HEK293 (cell line): ENCODE results near the gene EML3.

Source experiments
- CTCF ChIA-PET: fragments of 350-600 bp; formaldehyde crosslinking; extraction: SDS; loops from one replicate; lab custom pipeline; 2021; ENCODE audit warnings: antibody characterized with exemption; lab: Yijun Ruan, JAX
- POLR2A ChIA-PET: fragments of 300-600 bp; formaldehyde crosslinking; extraction: SDS; loops from one replicate; lab custom pipeline; 2020; ENCODE audit warnings: antibody characterized with exemption, inconsistent platforms; lab: Yijun Ruan, JAX
- H3K27ac ChIP-seq: fragments of 200-500 bp; sonication (Bioruptor generic); 2 replicates; pipeline ENCODE4 v1.5.1; 2014; ENCODE audit warnings: low read depth, low read length, control low read depth, inconsistent platforms; ENCODE audit errors: extremely low read depth
- H3K36me3 ChIP-seq, 2 experiments: fragments of 200-500 bp in 1 of 2; sonication (Bioruptor generic) in 1 of 2; 1 replicate in 1 of 2; 2 replicates in 1 of 2; pipeline ENCODE4 v1.5.1; 2014 to 2017; ENCODE audit warnings: inconsistent platforms in 2 of 2, low read length in 2 of 2; ENCODE audit not compliant: control insufficient read depth in 2 of 2, insufficient read depth in 1 of 2
- H3K4me1 ChIP-seq: fragments of 200-500 bp; sonication (Bioruptor generic); 2 replicates; pipeline ENCODE4 v1.5.1; 2014; ENCODE audit warnings: mild to moderate bottlenecking, low read length, inconsistent platforms; ENCODE audit not compliant: control insufficient read depth, insufficient read depth
- H3K4me3 ChIP-seq: 2 replicates; pipeline ENCODE4 v1.5.1; 2011; ENCODE audit warnings: low read depth, mild to moderate bottlenecking, control low read depth, low read length, moderate library complexity
- H3K9me3 ChIP-seq: fragments of 200-500 bp; sonication (Bioruptor generic); 2 replicates; pipeline ENCODE4 v1.5.1; 2014; ENCODE audit warnings: low read depth, low read length, inconsistent platforms; ENCODE audit not compliant: control insufficient read depth, insufficient read depth
- EGR2 ChIP-seq: fragments of 450-650 bp; formaldehyde crosslinking; IDR thresholded peaks from 2 replicates; pipeline ENCODE4 v1.5.1; 2016; ENCODE audit warnings: low read depth, missing biosample characterization, missing genetic modification characterization
- GLIS2 ChIP-seq: fragments of 450-650 bp; formaldehyde crosslinking; IDR thresholded peaks from 2 replicates; pipeline ENCODE4 v1.5.1; 2016; ENCODE audit warnings: missing biosample characterization, missing genetic modification characterization
- KLF10 ChIP-seq: fragments of 450-650 bp; IDR thresholded peaks from 2 replicates; pipeline ENCODE4 v1.5.1; 2018; ENCODE audit warnings: missing biosample characterization, mild to moderate bottlenecking, missing genetic modification characterization
- KLF9 ChIP-seq: fragments of 450-650 bp; formaldehyde crosslinking; IDR thresholded peaks from 2 replicates; pipeline ENCODE4 v1.5.1; 2016; ENCODE audit warnings: missing biosample characterization, missing genetic modification characterization, low read depth
- PRDM10 ChIP-seq: fragments of 450-650 bp; formaldehyde crosslinking; IDR thresholded peaks from 2 replicates; pipeline ENCODE4 v1.5.1; 2016; ENCODE audit warnings: missing biosample characterization, missing genetic modification characterization
- SCRT2 ChIP-seq: fragments of 450-650 bp; formaldehyde crosslinking; IDR thresholded peaks from 2 replicates; pipeline ENCODE4 v1.5.1; 2016; ENCODE audit warnings: missing biosample characterization, missing genetic modification characterization
- SP3 ChIP-seq: fragments of 450-650 bp; formaldehyde crosslinking; IDR thresholded peaks from 2 replicates; pipeline ENCODE4 v1.5.1; 2016; ENCODE audit warnings: missing biosample characterization, missing genetic modification characterization
- SP7 ChIP-seq: fragments of 450-650 bp; formaldehyde crosslinking; IDR thresholded peaks from 2 replicates; pipeline ENCODE4 v1.5.1; 2016; ENCODE audit warnings: missing biosample characterization, missing genetic modification characterization
- YY1 ChIP-seq: fragments of 450-650 bp; formaldehyde crosslinking; IDR thresholded peaks from 2 replicates; pipeline ENCODE4 v1.5.1; 2018; ENCODE audit warnings: missing biosample characterization, missing genetic modification characterization
- YY2 ChIP-seq: fragments of 450-650 bp; formaldehyde crosslinking; IDR thresholded peaks from 2 replicates; pipeline ENCODE4 v1.5.1; 2016; ENCODE audit warnings: missing biosample characterization, missing genetic modification characterization
- ZBTB26 ChIP-seq: fragments of 450-650 bp; formaldehyde crosslinking; optimal IDR thresholded peaks from 2 replicates; pipeline ENCODE3; 2016; ENCODE audit warnings: missing biosample characterization, mild to moderate bottlenecking, missing genetic modification characterization
- ZBTB7A ChIP-seq: fragments of 450-650 bp; formaldehyde crosslinking; IDR thresholded peaks from 2 replicates; pipeline ENCODE4 v1.5.1; 2016; ENCODE audit warnings: low read depth, missing biosample characterization, missing genetic modification characterization
- ZFHX2 ChIP-seq: fragments of 450-650 bp; formaldehyde crosslinking; conservative IDR thresholded peaks from 2 replicates; pipeline ENCODE4 v1.5.1; 2016; ENCODE audit warnings: missing biosample characterization, missing genetic modification characterization
- ZNF10 ChIP-seq: fragments of 450-650 bp; formaldehyde crosslinking; IDR thresholded peaks from 2 replicates; pipeline ENCODE4 v1.5.1; 2017; ENCODE audit warnings: missing biosample characterization, missing genetic modification characterization
- ZNF112 ChIP-seq: fragments of 450-650 bp; formaldehyde crosslinking; IDR thresholded peaks from 2 replicates; pipeline ENCODE4 v1.5.0; 2017; ENCODE audit warnings: missing biosample characterization, missing genetic modification characterization
- ZNF133 ChIP-seq: fragments of 450-650 bp; formaldehyde crosslinking; IDR thresholded peaks from 2 replicates; pipeline ENCODE4 v1.5.1; 2016; ENCODE audit warnings: missing biosample characterization, missing genetic modification characterization
- ZNF16 ChIP-seq: fragments of 450-650 bp; formaldehyde crosslinking; IDR thresholded peaks from 2 replicates; pipeline ENCODE4 v1.5.1; 2016; ENCODE audit warnings: low read depth, missing biosample characterization, missing genetic modification characterization
- ZNF280D ChIP-seq: fragments of 450-650 bp; formaldehyde crosslinking; IDR thresholded peaks from 2 replicates; pipeline ENCODE4 v1.5.1; 2016; ENCODE audit warnings: missing biosample characterization, missing genetic modification characterization
- ZNF394 ChIP-seq: fragments of 450-650 bp; formaldehyde crosslinking; IDR thresholded peaks from 2 replicates; pipeline ENCODE4 v1.5.1; 2016; ENCODE audit warnings: missing biosample characterization, missing genetic modification characterization, mild to moderate bottlenecking, moderate library complexity, borderline replicate concordance
- ZNF449 ChIP-seq: fragments of 450-650 bp; formaldehyde crosslinking; IDR thresholded peaks from 2 replicates; pipeline ENCODE4 v1.5.1; 2017; ENCODE audit warnings: missing biosample characterization, mild to moderate bottlenecking, missing genetic modification characterization, moderate library complexity
- ZNF580 ChIP-seq: fragments of 450-650 bp; formaldehyde crosslinking; IDR thresholded peaks from 2 replicates; pipeline ENCODE4 v1.5.1; 2016; ENCODE audit warnings: missing biosample characterization, missing genetic modification characterization
- ZNF600 ChIP-seq: fragments of 450-650 bp; formaldehyde crosslinking; IDR thresholded peaks from 2 replicates; pipeline ENCODE4 v1.5.1; 2016; ENCODE audit warnings: missing biosample characterization, missing genetic modification characterization
- ZNF626 ChIP-seq: fragments of 450-650 bp; sonication (Bioruptor Pico); formaldehyde crosslinking; IDR thresholded peaks from 2 replicates; pipeline ENCODE4 v1.5.1; 2018; ENCODE audit warnings: missing biosample characterization, missing genetic modification characterization, inconsistent platforms
- ZNF76 ChIP-seq: fragments of 450-650 bp; formaldehyde crosslinking; IDR thresholded peaks from 2 replicates; pipeline ENCODE4; 2016; ENCODE audit warnings: low read depth, missing biosample characterization, missing genetic modification characterization, borderline replicate concordance
- ZSCAN30 ChIP-seq: fragments of 450-650 bp; IDR thresholded peaks from 2 replicates; pipeline ENCODE4 v1.5.1; 2018; ENCODE audit warnings: missing biosample characterization, mild to moderate bottlenecking, missing genetic modification characterization, moderate library complexity
- ZXDB ChIP-seq: fragments of 450-650 bp; formaldehyde crosslinking; IDR thresholded peaks from 2 replicates; pipeline ENCODE4 v1.5.1; 2016; ENCODE audit warnings: missing biosample characterization, missing genetic modification characterization

Gene EML3

GRCh38 chr11:62601372-62602140 is 11.0 kb downstream of the EML3 start, which contains the start of gene MTA2:
TSS of gene MTA2 (minus strand) at chr11:62601865. CDS start at chr11:62601450, 415 bp downstream.
- Histone ChIP-seq H3K27ac (peak within 1 kb of the TSS; percentile 95), H3K9me3 (no peaks in the 10 kb centered on the region), H3K36me3 (peaks cover 17 to 66% of the 10 kb centered on the region in 2 experiments; a peak in 2 of 3 replicates), H3K4me3 (peak within 1 kb of the TSS; percentile 91), H3K4me1 (no peaks in the 10 kb centered on the region)
- ChIA-PET POLR2A (interaction anchor here (0.6 to 4.2 kb wide), 39 partner anchors 10 to 280 kb away, joined by 3 to 140 read pairs (median 4); partner anchors contain the start of genes B3GAT3, C11orf98, CSKMT and EEF1G), CTCF (interaction anchor here (0.6 to 2.4 kb wide), 5 partner anchors 9 to 193 kb away, joined by 3 to 12 read pairs (median 5); partner anchors contain the start of genes GANAB and TUT1)
- TF ChIP-seq ZNF112 (tag by site-specific recombination) (no peak), PRDM10 (tag by site-specific recombination) (peak; percentile 45; the same call in 1 of the 2 replicates), KLF10 (0 out of 2 replicates have a peak, but pooled peaks have one; percentile 39), ZNF280D (no peak), SCRT2 (no peak), ZXDB (tag by site-specific recombination) (0 out of 2 replicates have a peak, but pooled peaks have one; percentile 28), ZNF16 (tag by site-specific recombination) (no peak), ZNF76 (tag by site-specific recombination) (0 out of 2 replicates have a peak, but pooled peaks have one; percentile 46), ZNF449 (tag by site-specific recombination) (peak; percentile 93), GLIS2 (peak; percentile 36; the same call in 1 of the 2 replicates), ZNF600 (tag by site-specific recombination) (peak; percentile 6; the same call in 1 of the 2 replicates), ZNF10 (tag by site-specific recombination) (no peak), ZNF394 (tag by site-specific recombination) (0 out of 2 replicates have a peak, but pooled peaks have one; percentile 16), ZNF133 (tag by site-specific recombination) (no peak), ZBTB7A (tag by site-specific recombination) (no peak), SP3 (tag by site-specific recombination) (peak; percentile 53), ZBTB26 (tag by site-specific recombination) (peak; percentile 75), YY2 (tag by site-specific recombination) (peak; percentile 52; the same call in 1 of the 2 replicates), EGR2 (tag by site-specific recombination) (peak; percentile 4; the same call in 1 of the 2 replicates), ZSCAN30 (tag by site-specific recombination) (0 out of 2 replicates have a peak, but pooled peaks have one; percentile 24), YY1 (tag by site-specific recombination) (peak; percentile 71), ZNF626 (tag by site-specific recombination) (no peak), ZNF580 (0 out of 2 replicates have a peak, but pooled peaks have one; percentile 20), SP7 (tag by site-specific recombination) (0 out of 2 replicates have a peak, but pooled peaks have one; percentile 20), ZFHX2 (tag by site-specific recombination) (peak; percentile 35), KLF9 (0 out of 2 replicates have a peak, but pooled peaks have one; percentile 47)
